Measurements from ENCODE around the gene EIF1. TPM values are rescaled to one million over a fixed set of nuclear protein-coding genes. Genes with fewer than 3 reads are reported as not detected.
"Not testable (repeated sequence)": the region's sequence is repeated elsewhere in the genome, so short reads cannot be mapped to it uniquely, and the experiment has no call there.

EIF1 gene
- total RNA-seq, 1 experiment from 2014 or later = 651 TPM

GRCh38 chr17:41639492-41640473 is 48.9 kb upstream of the EIF1 start:
- Histone ChIP-seq H4K8ac (replicated peaks; ENCODE audit: insufficient read length, low read depth, low read length) (no peak overlapping the region), H3K4ac (ENCODE audit: low read depth, low read length) (no peak overlapping the region), H2BK5ac (ENCODE audit: insufficient read length, low read length) (no peak overlapping the region), H4K91ac (ENCODE audit: insufficient read length, low read depth, low read length) (no peak overlapping the region), H2BK12ac (ENCODE audit: insufficient read length, low read depth, low read length) (no peak overlapping the region), H3T11ph (ENCODE audit: low read length) (no peak overlapping the region), H3K4me2 (ENCODE audit: insufficient read depth, insufficient read length, low read length) (no peak overlapping the region), H3K27ac (ENCODE audit: insufficient read length, low read depth, low read length) (no peak overlapping the region), H2BK120ac (ENCODE audit: low read depth, low read length, poor library complexity, severe bottlenecking) (no peak overlapping the region), H4K5ac (ENCODE audit: insufficient read length, low read depth, low read length) (no peak overlapping the region), H3K56ac (ENCODE audit: insufficient read length, low read depth, low read length) (no peak overlapping the region), H3K18ac (ENCODE audit: insufficient read length, low read depth, low read length) (no peak overlapping the region), H3K79me2 (ENCODE audit: insufficient read depth, low read length) (no peaks in the 10 kb centered on the region), H3K4me1 (ENCODE audit: insufficient read depth, low read length) (no peaks in the 10 kb centered on the region), H2BK15ac (ENCODE audit: low read depth, low read length) (no peak overlapping the region), H3K9me3 (ENCODE audit: control insufficient read depth, low read depth, low read length) (no peaks in the 10 kb centered on the region), H3K14ac (ENCODE audit: insufficient read depth, low read length) (no peak overlapping the region), H3K27me3 (ENCODE audit: insufficient read depth, low read length) (no peaks in the 10 kb centered on the region), H3K9ac (ENCODE audit: extremely low read depth, insufficient read length, low read length) (no peak overlapping the region), H2AK5ac (ENCODE audit: insufficient read length, low read length) (no peak overlapping the region), H2AFZ (ENCODE audit: low read length) (no peak overlapping the region), H3K23me2 (ENCODE audit: insufficient read length, low read depth, low read length, poor library complexity, severe bottlenecking) (no peaks in the 10 kb centered on the region), H2BK20ac (ENCODE audit: low read depth, low read length, poor library complexity, severe bottlenecking) (no peak overlapping the region), H4K20me1 (ENCODE audit: control insufficient read depth, insufficient read depth, insufficient read length) (no peaks in the 10 kb centered on the region), H3K23ac (ENCODE audit: insufficient read length, low read depth, low read length) (no peak overlapping the region), H3K79me1 (ENCODE audit: insufficient read depth, low read depth, low read length, poor library complexity, severe bottlenecking) (no peaks in the 10 kb centered on the region)
- Mint-ChIP-seq H3K4me1 (peaks cover 9 to 15% of the 10 kb centered on the region in 2 experiments), H3K9me3 (no peaks in the 10 kb centered on the region), H3K36me3 (ENCODE audit: insufficient read depth in 1 of 3, low read depth in 3 of 3) (no peaks in the 10 kb centered on the region), H3K4me3 (no peak overlapping the region), H3K27me3 (ENCODE audit: low read depth) (no peaks in the 10 kb centered on the region; the same call in 1 of the 2 replicates), H3K27ac (peak overlapping the region in 1 of 3 experiments; percentile 54; a peak in 1 of 7 replicates)
- no peak for DNase-seq
- WGBS (ENCODE audit: extremely low coverage, insufficient read length, low lambda C conversion rate) = no CpG with 5 or more reads among the region's 7 CpGs
- TF ChIP-seq CTCF (conservative IDR thresholded peaks at IDR 0.05) = no peak

GRCh38 chr17:41640596-41640995 is 48.1 kb upstream of the EIF1 start:
- not testable (repeated sequence) for H2BK20ac ChIP-seq (ENCODE audit: low read depth, low read length, poor library complexity, severe bottlenecking); H3K4me1 ChIP-seq (ENCODE audit: insufficient read depth, low read length); H2AK5ac ChIP-seq (ENCODE audit: insufficient read length, low read length); H3K9me3 ChIP-seq (ENCODE audit: control insufficient read depth, low read depth, low read length); H3K14ac ChIP-seq (ENCODE audit: insufficient read depth, low read length); H2BK120ac ChIP-seq (ENCODE audit: low read depth, low read length, poor library complexity, severe bottlenecking); H3K27ac Mint-ChIP-seq; H3K27ac ChIP-seq (ENCODE audit: insufficient read length, low read depth, low read length); H2BK12ac ChIP-seq (ENCODE audit: insufficient read length, low read depth, low read length); H2AFZ ChIP-seq (ENCODE audit: low read length); H3K4me2 ChIP-seq (ENCODE audit: insufficient read depth, insufficient read length, low read length); H3K4me1 Mint-ChIP-seq; H4K91ac ChIP-seq (ENCODE audit: insufficient read length, low read depth, low read length); H3K79me1 ChIP-seq (ENCODE audit: insufficient read depth, low read depth, low read length, poor library complexity, severe bottlenecking); H3K27me3 Mint-ChIP-seq (ENCODE audit: low read depth); H3T11ph ChIP-seq (ENCODE audit: low read length); H4K20me1 ChIP-seq (ENCODE audit: control insufficient read depth, insufficient read depth, insufficient read length); H2BK15ac ChIP-seq (ENCODE audit: low read depth, low read length); H3K27me3 ChIP-seq (ENCODE audit: insufficient read depth, low read length); H2BK5ac ChIP-seq (ENCODE audit: insufficient read length, low read length); H3K4ac ChIP-seq (ENCODE audit: low read depth, low read length); H3K56ac ChIP-seq (ENCODE audit: insufficient read length, low read depth, low read length); H3K23ac ChIP-seq (ENCODE audit: insufficient read length, low read depth, low read length); DNase-seq; H3K4me3 Mint-ChIP-seq; H3K79me2 ChIP-seq (ENCODE audit: insufficient read depth, low read length); H3K18ac ChIP-seq (ENCODE audit: insufficient read length, low read depth, low read length); H3K9ac ChIP-seq (ENCODE audit: extremely low read depth, insufficient read length, low read length); H3K9me3 Mint-ChIP-seq; H3K36me3 Mint-ChIP-seq (ENCODE audit: insufficient read depth in 1 of 3, low read depth in 3 of 3); H4K8ac ChIP-seq (replicated peaks; ENCODE audit: insufficient read length, low read depth, low read length); H4K5ac ChIP-seq (ENCODE audit: insufficient read length, low read depth, low read length); H3K23me2 ChIP-seq (ENCODE audit: insufficient read length, low read depth, low read length, poor library complexity, severe bottlenecking)
- no CpG with 5 or more reads among the region's 5 CpGs for WGBS (ENCODE audit: extremely low coverage, insufficient read length, low lambda C conversion rate)
